CD4-positive, alpha-beta T cell (primary cell): ENCODE measurements around the gene CALML3. TPM values are rescaled to one million over a fixed set of nuclear protein-coding genes. Genes with fewer than 3 reads are reported as not detected.
A peak's percentile ranks its signal among the peaks of the same experiment; 100 is the strongest.

ENCODE experiments used
- ATAC-seq: fragments of 200-7000 bp; cut with Tn5 transposase; one replicate; pipeline ENCODE4 v1.10.0; 2022; ENCODE audit warnings: mild to moderate bottlenecking; ENCODE audit not compliant: poor library complexity
- CTCF ChIA-PET: fragments of 350-600 bp; sonication (Branson Sonifier 250); formaldehyde crosslinking; loops from one replicate; lab custom pipeline; 2021; ENCODE audit warnings: antibody characterized with exemption, inconsistent platforms; lab: Charles Lee
- POLR2A ChIA-PET: fragments of 350-600 bp; sonication (Branson Sonifier 250); formaldehyde crosslinking; loops from one replicate; lab custom pipeline; 2021; ENCODE audit warnings: antibody characterized with exemption, inconsistent platforms; lab: Charles Lee
- DNase-seq, 14 experiments: peaks; one replicate each; pipeline ENCODE4 v3.0.0-alpha.2; 2013 to 2020; ENCODE audit warnings: mixed read lengths in 2 of 14
- H3K27ac ChIP-seq, 2 donors: one replicate each; pipeline versions ENCODE4 v1.5.1 to v1.7.0; 2013; ENCODE audit warnings: low read length in 2 of 2, low read depth in 1 of 2, mild to moderate bottlenecking in 1 of 2
- H3K27me3 ChIP-seq, 2 experiments: 1 replicate in 1 of 2; 2 replicates in 1 of 2; pipeline versions ENCODE4 v1.6.1 to v1.7.0; 2013; ENCODE audit warnings: low read length in 2 of 2, control low read depth in 1 of 2, mild to moderate bottlenecking in 1 of 2, moderate library complexity in 1 of 2; ENCODE audit not compliant: insufficient read depth in 2 of 2, control insufficient read depth in 1 of 2
- H3K36me3 ChIP-seq: one replicate; pipeline ENCODE4 v1.6.1; 2013; ENCODE audit warnings: low read length, control low read depth; ENCODE audit not compliant: insufficient read depth
- H3K4me1 ChIP-seq: one replicate; pipeline ENCODE4 v1.6.1; 2013; ENCODE audit warnings: low read length, control low read depth; ENCODE audit not compliant: insufficient read depth
- H3K4me3 ChIP-seq: one replicate; pipeline ENCODE4 v1.5.1; 2013; ENCODE audit warnings: mild to moderate bottlenecking, low read length, moderate library complexity
- H3K9me3 ChIP-seq, 2 experiments: 1 replicate in 1 of 2; 2 replicates in 1 of 2; pipeline versions ENCODE4 v1.6.1 to v1.7.0; 2013; ENCODE audit warnings: low read length in 2 of 2, mild to moderate bottlenecking in 2 of 2, control low read depth in 1 of 2, moderate library complexity in 1 of 2; ENCODE audit not compliant: control insufficient read depth in 1 of 2, insufficient read depth in 1 of 2
- H3K27ac Mint-ChIP-seq: one replicate; pipeline ENCODE4 v1.8.0; 2020; ENCODE audit warnings: mixed read lengths
- H3K27me3 Mint-ChIP-seq: one replicate; pipeline ENCODE4 v1.8.0; 2021; ENCODE audit warnings: mixed read lengths
- H3K36me3 Mint-ChIP-seq: one replicate; pipeline ENCODE4 v1.8.0; 2021; ENCODE audit warnings: low read depth, mixed read lengths
- H3K4me1 Mint-ChIP-seq: one replicate; pipeline ENCODE4 v1.8.0; 2021; ENCODE audit warnings: low read depth, mixed read lengths
- H3K4me3 Mint-ChIP-seq: one replicate; pipeline ENCODE4 v1.8.0; 2020; ENCODE audit warnings: mild to moderate bottlenecking, mixed read lengths
- H3K9me3 Mint-ChIP-seq: one replicate; pipeline ENCODE4 v1.8.0; 2020; ENCODE audit warnings: mixed read lengths
- CTCF ChIP-seq: fragments of 200-600 bp; IDR thresholded peaks from one replicate; pipeline ENCODE4 v1.8.0; 2022; ENCODE audit warnings: antibody characterized with exemption, mild to moderate bottlenecking
- intact Hi-C, 2 experiments: fragments of 100-400 bp; cut with DNase I in 1 of 2; cut with micrococcal nuclease in 1 of 2; formaldehyde crosslinking; loops; one replicate each; pipeline versions ENCODE4 v1.15.1 to v1.9.0; 2023 to 2025; cut with DNase I, micrococcal nuclease
- total RNA-seq, 174 experiments: library from RNA in 2 of 174; stranded (reverse) in 2 of 174; gene quantifications; one replicate each; pipeline ENCODE4 v1.2.3 and lab custom pipeline; 2021 to 2026

The CALML3 gene
- total RNA-seq, 2 experiments from 2014 or later = not detected

DNA sequence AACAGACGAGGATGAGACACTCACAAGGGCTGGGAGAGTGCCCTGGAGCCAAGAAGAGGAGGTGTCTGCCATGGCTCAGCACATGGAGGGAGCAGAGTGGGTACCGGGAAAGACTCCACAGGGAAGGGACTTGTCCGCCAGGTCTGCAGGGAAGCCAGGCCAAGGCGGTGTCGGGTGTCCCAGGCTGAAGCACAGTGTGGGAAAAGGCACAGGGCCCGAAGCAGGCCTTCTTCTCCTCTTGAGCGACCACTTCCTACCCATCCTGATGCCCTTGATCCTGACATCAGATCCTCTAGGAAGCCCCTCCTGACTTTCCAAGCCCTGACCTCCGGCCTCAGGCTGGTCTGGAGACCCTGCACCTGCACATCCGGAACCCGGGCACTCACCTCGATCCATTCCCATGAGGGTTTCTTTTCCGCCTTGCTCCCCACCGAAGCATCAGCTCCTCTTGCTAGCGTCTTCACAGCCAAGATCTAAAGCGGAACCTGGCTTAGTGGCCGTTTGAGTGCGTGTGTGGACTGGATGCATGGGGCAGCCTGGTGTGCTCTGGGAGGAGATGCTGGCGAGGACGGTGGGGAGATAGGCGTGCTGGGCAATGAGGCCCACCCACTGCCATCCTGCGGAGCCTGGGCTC, 8.5 kb downstream of the CALML3 start:
- Mint-ChIP-seq H3K9me3 (no peaks in the 10 kb centered on the region), H3K27me3 (no peaks in the 10 kb centered on the region), H3K4me3 (no peak overlapping the region), H3K4me1 (no peaks in the 10 kb centered on the region), H3K27ac (no peak overlapping the region), H3K36me3 (no peaks in the 10 kb centered on the region)
- POLR2A ChIA-PET = no interaction called here
- no peaks in the 10 kb centered on the region for H3K36me3 ChIP-seq
- no peaks in the 10 kb centered on the region for H3K9me3 ChIP-seq
- H3K4me1 ChIP-seq = no peaks in the 10 kb centered on the region
- H3K27me3 ChIP-seq = no peaks in the 10 kb centered on the region
- H3K27ac ChIP-seq = no peak overlapping the region
- intact Hi-C loops = no loop called here
- peak in 1 of 14 experiments; percentile 21 for DNase-seq
- no peak for ATAC-seq
- H3K4me3 ChIP-seq = no peak overlapping the region
- TF ChIP-seq CTCF = no peak
- CTCF ChIA-PET = no interaction called here

DNA sequence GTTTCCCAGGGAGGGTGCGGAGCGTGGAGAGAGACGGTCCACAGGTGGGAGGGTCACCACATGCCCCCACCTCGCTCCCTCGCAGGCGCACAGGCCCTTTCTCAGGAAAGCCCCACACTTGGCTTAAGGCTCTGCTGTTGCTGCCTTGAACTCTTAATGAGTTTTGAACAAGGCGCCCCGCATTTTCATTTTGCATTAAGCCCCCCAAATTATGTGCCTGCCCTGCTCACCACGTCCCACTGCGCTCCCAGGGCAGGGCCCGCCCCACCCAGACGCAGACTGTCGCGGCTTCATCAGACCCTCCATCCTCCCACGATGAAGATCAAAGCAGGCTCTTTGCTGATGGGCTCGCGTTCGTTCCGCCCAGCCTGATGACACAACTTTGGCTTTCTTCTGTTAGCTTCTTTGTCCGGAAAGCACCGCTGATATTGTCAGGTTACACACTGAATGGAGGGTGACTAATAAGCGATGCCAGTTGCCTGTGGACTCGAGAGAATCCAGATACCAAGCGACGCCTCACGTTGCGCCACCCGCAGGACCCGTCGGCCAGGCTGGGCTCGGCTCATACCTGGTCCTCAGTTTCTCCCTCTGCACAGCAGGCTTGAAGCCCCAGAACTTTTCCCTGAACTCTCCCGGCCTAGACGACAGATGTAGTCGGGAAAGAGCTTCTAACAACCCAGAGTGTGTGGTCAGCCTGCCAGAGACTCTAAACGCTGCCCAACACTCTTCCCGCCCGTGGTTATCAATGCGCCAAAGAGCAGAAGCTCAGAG, 9.5 kb downstream of the CALML3 start:
- no peak overlapping the region for H3K4me3 ChIP-seq
- intact Hi-C loops = no loop called here
- no peaks in the 10 kb centered on the region for H3K9me3 ChIP-seq
- H3K4me1 Mint-ChIP-seq = no peaks in the 10 kb centered on the region
- POLR2A ChIA-PET = no interaction called here
- H3K27me3 Mint-ChIP-seq = no peaks in the 10 kb centered on the region
- H3K27ac ChIP-seq = no peak overlapping the region
- H3K27ac Mint-ChIP-seq = no peak overlapping the region
- H3K36me3 ChIP-seq = no peaks in the 10 kb centered on the region
- no peak overlapping the region for H3K4me3 Mint-ChIP-seq
- H3K4me1 ChIP-seq = no peaks in the 10 kb centered on the region
- CTCF ChIA-PET = no interaction called here
- TF ChIP-seq CTCF = no peak
- no peaks in the 10 kb centered on the region for H3K36me3 Mint-ChIP-seq
- no peaks in the 10 kb centered on the region for H3K27me3 ChIP-seq
- ATAC-seq = no peak
- DNase-seq = peak in 1 of 14 experiments; percentile 21
- H3K9me3 Mint-ChIP-seq = no peaks in the 10 kb centered on the region

GRCh38 chr10:5534880-5535856, 10.4 kb downstream of the CALML3 start:
- Histone ChIP-seq H3K4me1 (no peaks in the 10 kb centered on the region), H3K36me3 (no peaks in the 10 kb centered on the region), H3K4me3 (no peak overlapping the region), H3K9me3 (no peaks in the 10 kb centered on the region), H3K27me3 (no peaks in the 10 kb centered on the region), H3K27ac (no peak overlapping the region)
- Mint-ChIP-seq H3K4me3 (no peak overlapping the region), H3K27ac (no peak overlapping the region), H3K36me3 (no peaks in the 10 kb centered on the region), H3K9me3 (no peaks in the 10 kb centered on the region), H3K27me3 (no peaks in the 10 kb centered on the region), H3K4me1 (no peaks in the 10 kb centered on the region)
- ATAC-seq (no peak), DNase-seq (no peak)
- POLR2A ChIA-PET = interaction anchor here (0.7 kb wide), 1 partner anchor 503 kb away, joined by 3 read pairs; no protein-coding TSS in a partner anchor
- TF ChIP-seq CTCF = no peak
- CTCF ChIA-PET = no interaction called here
- intact Hi-C loops = no loop called here
